Naive thymus-derived CD4-positive, alpha-beta T cell (primary cell): ENCODE results near the gene DOCK9. TPM values are rescaled to one million over a fixed set of nuclear protein-coding genes. Genes with fewer than 3 reads are reported as not detected.
"Not testable (repeated sequence)": the region's sequence is repeated elsewhere in the genome, so short reads cannot be mapped to it uniquely, and the experiment has no call there.

Source experiments
- ATAC-seq: fragments of 150-1000 bp; cut with Tn5 transposase; 2 replicates; pipeline ENCODE4 v1.10.0; 2021; ENCODE audit warnings: mild to moderate bottlenecking, moderate library complexity
- CTCF ChIA-PET: fragments of 350-600 bp; sonication (Branson Sonifier 250); formaldehyde crosslinking; loops from one replicate; lab custom pipeline; 2021; ENCODE audit warnings: antibody characterized with exemption; lab: Charles Lee
- POLR2A ChIA-PET: fragments of 350-600 bp; sonication (Branson Sonifier 250); formaldehyde crosslinking; loops from one replicate; lab custom pipeline; 2021; ENCODE audit warnings: antibody characterized with exemption, inconsistent platforms; lab: Charles Lee
- DNase-seq, 9 donors: peaks; one replicate each; pipeline versions ENCODE4 v3.0.0 to v3.0.0-alpha.2; 2020 to 2022; ENCODE audit warnings: mixed read lengths in 1 of 9
- H3K27ac ChIP-seq: one replicate; pipeline ENCODE4 v1.7.0; 2013; ENCODE audit warnings: mild to moderate bottlenecking, low read depth, low read length, moderate library complexity
- H3K27me3 ChIP-seq, 2 donors: one replicate each; pipeline ENCODE4 v1.7.0; 2013; ENCODE audit warnings: low read length in 2 of 2, mild to moderate bottlenecking in 2 of 2, moderate library complexity in 2 of 2; ENCODE audit not compliant: control insufficient read depth in 2 of 2, insufficient read depth in 2 of 2
- H3K36me3 ChIP-seq, 3 experiments: 1 replicate in 2 of 3; 2 replicates in 1 of 3; pipeline ENCODE4 v1.7.0; 2013; ENCODE audit warnings: low read length in 3 of 3, mild to moderate bottlenecking in 3 of 3, moderate library complexity in 1 of 3; ENCODE audit not compliant: insufficient read depth in 3 of 3, control insufficient read depth in 2 of 3
- H3K4me1 ChIP-seq, 2 donors: one replicate each; pipeline ENCODE4 v1.7.0; 2013; ENCODE audit warnings: low read length in 2 of 2, mild to moderate bottlenecking in 2 of 2, moderate library complexity in 1 of 2; ENCODE audit not compliant: control insufficient read depth in 2 of 2, insufficient read depth in 2 of 2
- H3K4me3 ChIP-seq: 2 replicates; pipeline ENCODE4 v1.7.0; 2013; ENCODE audit warnings: mild to moderate bottlenecking, low read length
- H3K9me3 ChIP-seq, 3 experiments: 1 replicate in 2 of 3; 2 replicates in 1 of 3; pipeline ENCODE4 v1.7.0; 2013; ENCODE audit warnings: low read length in 3 of 3; ENCODE audit not compliant: control insufficient read depth in 2 of 3
- H3K27ac Mint-ChIP-seq, 9 donors: one replicate each; pipeline ENCODE4 v1.8.0; 2020 to 2022; ENCODE audit warnings: mixed read lengths in 9 of 9, mild to moderate bottlenecking in 8 of 9, moderate library complexity in 5 of 9, inconsistent platforms in 2 of 9
- H3K27me3 Mint-ChIP-seq, 5 donors: one replicate each; pipeline ENCODE4 v1.8.0; 2021 to 2022; ENCODE audit warnings: mixed read lengths in 5 of 5, mild to moderate bottlenecking in 1 of 5
- H3K36me3 Mint-ChIP-seq, 5 donors: one replicate each; pipeline ENCODE4 v1.8.0; 2020 to 2022; ENCODE audit warnings: mixed read lengths in 5 of 5, mild to moderate bottlenecking in 3 of 5, inconsistent platforms in 1 of 5
- H3K4me1 Mint-ChIP-seq, 7 donors: one replicate each; pipeline ENCODE4 v1.8.0; 2020 to 2022; ENCODE audit warnings: mixed read lengths in 7 of 7, mild to moderate bottlenecking in 3 of 7, inconsistent platforms in 1 of 7
- H3K4me3 Mint-ChIP-seq, 10 donors: one replicate each; pipeline ENCODE4 v1.8.0; 2020 to 2022; ENCODE audit warnings: mild to moderate bottlenecking in 10 of 10, mixed read lengths in 10 of 10, moderate library complexity in 6 of 10, inconsistent platforms in 2 of 10
- H3K9me3 Mint-ChIP-seq, 11 donors: one replicate each; pipeline ENCODE4 v1.8.0; 2020 to 2022; ENCODE audit warnings: mixed read lengths in 11 of 11, mild to moderate bottlenecking in 4 of 11, inconsistent platforms in 1 of 11, moderate library complexity in 1 of 11
- intact Hi-C, 2 donors: fragments of 100-400 bp; cut with micrococcal nuclease; formaldehyde crosslinking; loops; one replicate each; pipeline ENCODE4 v1.15.1; 2023
- polyA plus RNA-seq, 2 donors: library from polyadenylated mRNA; unstranded; fragments of 300-500 nt; fragmentation: Illumina TruSeq; gene quantifications; one replicate each; pipeline ENCODE4 v1.2.3, GENCODE V29; 2021
- total RNA-seq, 6 experiments: library from RNA in 5 of 6; stranded (reverse) in 5 of 6; gene quantifications; 1 replicate in 5 of 6; 2 replicates in 1 of 6; pipeline ENCODE4 v1.2.3 and lab custom pipeline; 2021 to 2026

DOCK9 gene
- total and polyA plus RNA-seq, 7 experiments from 2014 or later, result 22.2 to 214 (median 122) TPM

GRCh38 chr13:98755116-98755515 is 222.7 kb downstream of the DOCK9 start:
- peaks cover 0 to 7% of the 10 kb centered on the region in 2 donors for H3K27me3 ChIP-seq
- Mint-ChIP-seq H3K27me3 (peaks cover 49 to 67% (median 58%) of the 10 kb centered on the region in 5 donors), H3K4me3 (no peak overlapping the region), H3K9me3 (peaks cover 0 to 36% (median 16%) of the 10 kb centered on the region in 11 donors), H3K4me1 (peaks cover 0 to 10% (median 0%) of the 10 kb centered on the region in 7 donors), H3K36me3 (peaks cover 0 to 9% (median 4%) of the 10 kb centered on the region in 5 donors), H3K27ac (no peak overlapping the region)
- ATAC-seq (no peak), DNase-seq (no peak)
- no peak overlapping the region for H3K4me3 ChIP-seq
- H3K36me3 ChIP-seq, result no peaks in the 10 kb centered on the region
- POLR2A ChIA-PET, result no interaction called here
- no peaks in the 10 kb centered on the region for H3K9me3 ChIP-seq
- intact Hi-C loops, result no loop called here
- CTCF ChIA-PET, result no interaction called here
- H3K27ac ChIP-seq, result no peak overlapping the region
- no peaks in the 10 kb centered on the region for H3K4me1 ChIP-seq

- peaks cover 0 to 10% (median 0%) of the 10 kb centered on the region in 7 donors for H3K4me1 Mint-ChIP-seq
- H3K9me3 ChIP-seq, ATAC-seq, H3K27me3 ChIP-seq, H3K4me3 Mint-ChIP-seq, intact Hi-C loops, H3K4me1 ChIP-seq, H3K36me3 Mint-ChIP-seq, CTCF ChIA-PET, POLR2A ChIA-PET, H3K36me3 ChIP-seq, H3K27ac Mint-ChIP-seq, DNase-seq, H3K27ac ChIP-seq, H3K4me3 ChIP-seq: not testable (repeated sequence)
- H3K9me3 Mint-ChIP-seq, result peaks cover 0 to 30% (median 16%) of the 10 kb centered on the region in 11 donors
- H3K27me3 Mint-ChIP-seq, result peaks cover 52 to 67% (median 64%) of the 10 kb centered on the region in 5 donors
These were observed 223.4 kb downstream of the DOCK9 start for GRCh38 chr13:98754468-98754867.

GRCh38 chr13:98752467-98753290 is 225.2 kb downstream of the DOCK9 start, which contains the start of gene SLC15A1:
TSS of gene SLC15A1 (minus strand) at chr13:98752672. CDS start at chr13:98752598, 74 bp downstream.
- no peaks in the 10 kb centered on the region for H3K4me1 ChIP-seq
- DNase-seq (no peak), ATAC-seq (no peak)
- H3K27me3 ChIP-seq, result peaks cover 0 to 7% of the 10 kb centered on the region in 2 donors
- no peak within 1 kb of the TSS for H3K27ac ChIP-seq
- intact Hi-C loops, result no loop called here
- CTCF ChIA-PET, result interaction anchor here (0.7 kb wide), 1 partner anchor 478 kb away, joined by 4 read pairs; no protein-coding TSS in a partner anchor
- Mint-ChIP-seq H3K4me1 (peaks cover 0 to 10% (median 0%) of the 10 kb centered on the region in 7 donors), H3K27ac (no peak within 1 kb of the TSS), H3K36me3 (peaks cover 0 to 9% (median 4%) of the 10 kb centered on the region in 5 donors), H3K9me3 (peaks cover 0 to 28% (median 16%) of the 10 kb centered on the region in 11 donors), H3K4me3 (peak within 1 kb of the TSS in 7 of 10 donors; percentile 44 to 76 (median 61)), H3K27me3 (peaks cover 59 to 67% (median 64%) of the 10 kb centered on the region in 5 donors)
- no peak within 1 kb of the TSS for H3K4me3 ChIP-seq
- no peaks in the 10 kb centered on the region for H3K36me3 ChIP-seq
- POLR2A ChIA-PET, result no interaction called here
- H3K9me3 ChIP-seq, result no peaks in the 10 kb centered on the region

GRCh38 chr13:98751861-98752466 is 225.9 kb downstream of the DOCK9 start:
- peaks cover 0 to 7% of the 10 kb centered on the region in 2 donors for H3K27me3 ChIP-seq
- H3K27ac ChIP-seq, result no peak overlapping the region
- no peak overlapping the region for H3K27ac Mint-ChIP-seq
- H3K4me3 ChIP-seq, result no peak overlapping the region
- no peaks in the 10 kb centered on the region for H3K4me1 ChIP-seq
- no peak for DNase-seq
- peaks cover 0 to 28% (median 16%) of the 10 kb centered on the region in 11 donors for H3K9me3 Mint-ChIP-seq
- no peaks in the 10 kb centered on the region for H3K9me3 ChIP-seq
- peaks cover 57 to 73% (median 60%) of the 10 kb centered on the region in 5 donors for H3K27me3 Mint-ChIP-seq
- H3K36me3 Mint-ChIP-seq, result peaks cover 0 to 9% (median 4%) of the 10 kb centered on the region in 5 donors
- ChIA-PET CTCF (no interaction called here), POLR2A (no interaction called here)
- intact Hi-C loops, result no loop called here
- ATAC-seq, result no peak
- H3K4me1 Mint-ChIP-seq, result peaks cover 0 to 10% (median 0%) of the 10 kb centered on the region in 7 donors
- H3K4me3 Mint-ChIP-seq, result peak overlapping the region in 5 of 10 donors; percentile 50 to 76 (median 61)
- H3K36me3 ChIP-seq, result no peaks in the 10 kb centered on the region

- ChIA-PET CTCF (no interaction called here), POLR2A (no interaction called here)
- H3K36me3 Mint-ChIP-seq, result peaks cover 0 to 8% (median 4%) of the 10 kb centered on the region in 5 donors
- H3K27me3 Mint-ChIP-seq, result peaks cover 52 to 73% (median 58%) of the 10 kb centered on the region in 5 donors
- no peak overlapping the region for H3K4me3 ChIP-seq
- no peaks in the 10 kb centered on the region for H3K9me3 ChIP-seq
- H3K36me3 ChIP-seq, result no peaks in the 10 kb centered on the region
- H3K4me1 ChIP-seq, result no peaks in the 10 kb centered on the region
- no peak overlapping the region for H3K27ac ChIP-seq
- H3K27ac Mint-ChIP-seq, result no peak overlapping the region
- ATAC-seq, result no peak
- intact Hi-C loops, result no loop called here
- H3K9me3 Mint-ChIP-seq, result peaks cover 0 to 28% (median 16%) of the 10 kb centered on the region in 11 donors
- H3K27me3 ChIP-seq, result peaks cover 0 to 7% of the 10 kb centered on the region in 2 donors
- DNase-seq, result no peak
- peaks cover 0 to 10% (median 0%) of the 10 kb centered on the region in 7 donors for H3K4me1 Mint-ChIP-seq
- H3K4me3 Mint-ChIP-seq, result peak overlapping the region in 5 of 10 donors; percentile 27 to 76 (median 61)
These were observed 226.5 kb downstream of the DOCK9 start for GRCh38 chr13:98751367-98751782.

GRCh38 chr13:98749501-98749900 is 228.4 kb downstream of the DOCK9 start:
- intact Hi-C loops, result no loop called here
- H3K4me1 Mint-ChIP-seq, result peaks cover 0 to 10% (median 0%) of the 10 kb centered on the region in 7 donors

More at GRCh38 chr13:98749501-98749900, 228.4 kb downstream of the DOCK9 start:
- H3K9me3 Mint-ChIP-seq, result peaks cover 0 to 22% (median 9%) of the 10 kb centered on the region in 11 donors
- H3K4me1 ChIP-seq, result no peaks in the 10 kb centered on the region
- H3K9me3 ChIP-seq, result no peaks in the 10 kb centered on the region
- peaks cover 0 to 8% (median 4%) of the 10 kb centered on the region in 5 donors for H3K36me3 Mint-ChIP-seq
- H3K27me3 ChIP-seq, result peaks cover 0 to 7% of the 10 kb centered on the region in 2 donors
- peaks cover 38 to 63% (median 47%) of the 10 kb centered on the region in 5 donors for H3K27me3 Mint-ChIP-seq
- no peak overlapping the region for H3K27ac ChIP-seq
- ATAC-seq (no peak), DNase-seq (no peak)
- CTCF ChIA-PET, result interaction anchor here (0.5 kb wide), 1 partner anchor 1165 kb away, joined by 3 read pairs; no protein-coding TSS in a partner anchor
- POLR2A ChIA-PET, result no interaction called here
- no peak overlapping the region for H3K27ac Mint-ChIP-seq
- H3K36me3 ChIP-seq, result no peaks in the 10 kb centered on the region
- H3K4me3 Mint-ChIP-seq, result no peak overlapping the region
- no peak overlapping the region for H3K4me3 ChIP-seq
